ENCODE data around the gene PRG2.

GRCh38 chr11:57353446-57353845 lies 37.0 kb downstream of the PRG2 start:
- TF ChIP-seq CTCF (IDR thresholded peaks at IDR 0.05) (no peak), POLR2A (IDR thresholded peaks at IDR 0.05) (no peak)
